HFFc6 (cell line): ENCODE measurements around the gene OR4N5. TPM values are rescaled to one million over a fixed set of nuclear protein-coding genes. Genes with fewer than 3 reads are reported as not detected.

Source experiments
- DNase-seq: peaks from one replicate; pipeline ENCODE4 v3.0.0-alpha.2; 2018
- H3K27ac Mint-ChIP-seq: 2 replicates; pipeline ENCODE4 v1.8.0; 2020; ENCODE audit warnings: mild to moderate bottlenecking, mixed read lengths
- H3K27me3 Mint-ChIP-seq: 2 replicates; pipeline ENCODE4 v1.8.0; 2021; ENCODE audit warnings: mild to moderate bottlenecking, moderate library complexity, mixed read lengths; ENCODE audit not compliant: insufficient read depth
- H3K36me3 Mint-ChIP-seq: 2 replicates; pipeline ENCODE4 v1.8.0; 2021; ENCODE audit warnings: low read depth, mixed read lengths
- H3K4me1 Mint-ChIP-seq: 2 replicates; pipeline ENCODE4 v1.8.0; 2020; ENCODE audit warnings: low read depth, mixed read lengths
- H3K4me3 Mint-ChIP-seq: 2 replicates; pipeline ENCODE4 v1.8.0; 2020; ENCODE audit warnings: mild to moderate bottlenecking, moderate library complexity, mixed read lengths
- H3K9me3 Mint-ChIP-seq: 2 replicates; pipeline ENCODE4 v1.8.0; 2020; ENCODE audit warnings: mild to moderate bottlenecking, mixed read lengths
- total RNA-seq, 6 experiments: library from RNA; stranded (reverse); fragmentation: NEBNext Ultra II Directional; extraction: Animal tissue kit (Norgen Biotek cat#: 25700); gene quantifications; 2 replicates in 1 of 6; 3 replicates in 5 of 6; pipeline ENCODE4 v1.2.3, GENCODE V29; 2021
- TF ChIP-seq, protein P1 (sequence below): fragments of 200-600 bp; sonication (generic); IDR thresholded peaks from 2 replicates; pipeline ENCODE4 v1.5.0; 2021; ENCODE audit warnings: antibody characterized with exemption, mild to moderate bottlenecking

OR4N5 gene
- total RNA-seq, 6 experiments from 2014 or later = not detected

DNA sequence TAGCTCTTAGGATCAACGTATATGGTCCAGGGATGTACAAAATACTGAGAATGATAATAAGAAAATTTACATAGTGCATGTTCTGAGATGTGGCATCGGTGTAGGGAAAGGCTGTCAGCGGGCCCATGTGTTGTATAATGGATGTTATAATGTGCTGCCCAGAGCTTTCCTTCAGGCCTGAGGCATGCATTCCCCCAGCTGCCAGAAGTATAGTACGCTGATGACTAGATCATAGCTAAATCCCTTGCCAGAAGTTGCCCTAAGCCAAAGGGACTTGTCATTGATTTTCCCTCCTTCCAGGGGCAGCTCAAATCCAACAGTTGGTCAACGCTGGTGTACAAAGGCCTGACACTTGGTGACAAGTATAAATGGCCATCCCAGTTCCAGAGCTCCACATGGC, 45.6 kb downstream of the OR4N5 start:
- Mint-ChIP-seq H3K4me1 (0 out of 2 replicates have a peak, but pooled peaks cover 6% of the 10 kb centered on the region), H3K27me3 (no peaks in the 10 kb centered on the region; the same call in 1 of the 2 replicates), H3K4me3 (no peak overlapping the region), H3K36me3 (0 out of 2 replicates have a peak, but pooled peaks cover 4% of the 10 kb centered on the region), H3K9me3 (peaks cover 45% of the 10 kb centered on the region), H3K27ac (no peak overlapping the region)
- TF ChIP-seq, protein P1, sequence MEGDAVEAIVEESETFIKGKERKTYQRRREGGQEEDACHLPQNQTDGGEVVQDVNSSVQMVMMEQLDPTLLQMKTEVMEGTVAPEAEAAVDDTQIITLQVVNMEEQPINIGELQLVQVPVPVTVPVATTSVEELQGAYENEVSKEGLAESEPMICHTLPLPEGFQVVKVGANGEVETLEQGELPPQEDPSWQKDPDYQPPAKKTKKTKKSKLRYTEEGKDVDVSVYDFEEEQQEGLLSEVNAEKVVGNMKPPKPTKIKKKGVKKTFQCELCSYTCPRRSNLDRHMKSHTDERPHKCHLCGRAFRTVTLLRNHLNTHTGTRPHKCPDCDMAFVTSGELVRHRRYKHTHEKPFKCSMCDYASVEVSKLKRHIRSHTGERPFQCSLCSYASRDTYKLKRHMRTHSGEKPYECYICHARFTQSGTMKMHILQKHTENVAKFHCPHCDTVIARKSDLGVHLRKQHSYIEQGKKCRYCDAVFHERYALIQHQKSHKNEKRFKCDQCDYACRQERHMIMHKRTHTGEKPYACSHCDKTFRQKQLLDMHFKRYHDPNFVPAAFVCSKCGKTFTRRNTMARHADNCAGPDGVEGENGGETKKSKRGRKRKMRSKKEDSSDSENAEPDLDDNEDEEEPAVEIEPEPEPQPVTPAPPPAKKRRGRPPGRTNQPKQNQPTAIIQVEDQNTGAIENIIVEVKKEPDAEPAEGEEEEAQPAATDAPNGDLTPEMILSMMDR = no peak
- no peak for DNase-seq

DNA sequence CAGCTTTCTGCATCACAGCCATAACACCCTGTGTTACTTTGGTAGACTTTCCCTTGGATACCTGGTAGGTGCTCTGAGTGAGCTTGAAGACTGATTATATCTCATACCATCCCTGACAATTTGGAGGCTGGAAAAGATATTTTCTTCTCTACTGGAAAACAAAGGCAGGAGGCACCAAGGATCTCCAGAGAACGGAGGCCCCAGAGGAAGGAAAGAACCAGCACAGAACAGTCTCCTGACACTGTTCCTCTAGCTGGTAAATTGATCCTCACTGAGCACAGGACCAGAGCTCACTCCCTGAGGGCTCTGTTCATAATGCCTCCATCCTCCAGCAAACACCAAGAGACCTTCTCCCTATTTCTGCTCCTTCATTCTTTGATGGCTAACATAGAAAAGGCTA, 52.0 kb downstream of the OR4N5 start, which contains the start of gene OR11G2:
Gene OR11G2 (plus strand): TSS at position 301 of the 400 bp plus-strand sequence. CDS start 6,542 bp downstream, outside the sequence.
- no peaks in the 10 kb centered on the region for H3K27me3 Mint-ChIP-seq
- TF ChIP-seq, protein P1 = no peak
- DNase-seq = no peak
- H3K36me3 Mint-ChIP-seq = no peaks in the 10 kb centered on the region
- H3K9me3 Mint-ChIP-seq = peaks cover 45% of the 10 kb centered on the region
- no peak within 1 kb of the TSS for H3K4me3 Mint-ChIP-seq
- H3K27ac Mint-ChIP-seq = no peak within 1 kb of the TSS
- H3K4me1 Mint-ChIP-seq = no peaks in the 10 kb centered on the region

DNA sequence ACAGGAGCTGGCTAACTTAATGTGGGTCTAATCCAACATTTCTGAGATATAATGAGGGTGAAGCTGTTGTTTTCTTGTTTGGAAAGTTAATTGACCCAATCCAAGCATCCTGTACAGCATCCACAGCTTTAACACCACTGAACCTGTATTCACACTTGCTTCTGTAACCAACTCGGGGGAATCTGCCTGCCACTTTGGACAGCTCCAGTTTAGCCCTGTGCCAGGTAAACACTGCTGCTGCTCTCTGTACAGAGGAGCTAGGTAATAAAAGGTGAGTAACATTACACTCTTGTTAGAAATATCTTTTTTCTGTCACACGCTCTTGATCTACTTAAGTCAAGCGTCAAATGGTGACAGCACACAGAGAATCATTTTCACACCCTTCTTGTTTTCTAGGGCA, 52.8 kb downstream of the OR4N5 start:
- no peak for DNase-seq
- TF ChIP-seq, protein P1 = no peak
- H3K4me3 Mint-ChIP-seq = no peak overlapping the region
- H3K4me1 Mint-ChIP-seq = no peaks in the 10 kb centered on the region
- no peaks in the 10 kb centered on the region for H3K36me3 Mint-ChIP-seq
- H3K27ac Mint-ChIP-seq = no peak overlapping the region
- no peaks in the 10 kb centered on the region for H3K27me3 Mint-ChIP-seq
- H3K9me3 Mint-ChIP-seq = peaks cover 37% of the 10 kb centered on the region

DNA sequence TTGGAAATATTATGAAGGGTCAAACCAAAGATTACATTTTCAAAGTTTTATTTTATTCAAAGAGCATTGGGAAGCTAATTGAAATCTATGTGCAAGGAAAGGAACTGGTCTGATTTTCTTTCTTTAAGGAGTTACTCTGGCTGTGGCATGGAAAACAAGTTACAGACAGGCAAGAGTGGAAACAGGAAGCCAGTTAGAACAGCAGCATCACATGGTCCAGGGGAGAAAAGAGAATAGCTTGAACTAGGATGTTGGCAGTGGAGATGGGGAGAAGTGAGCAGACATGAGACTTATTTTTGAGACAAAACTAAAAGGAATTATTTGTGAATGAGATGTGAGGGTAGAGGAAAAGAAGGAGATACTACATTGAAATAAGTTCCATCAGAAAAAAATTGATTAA, 55.5 kb downstream of the OR4N5 start:
- Mint-ChIP-seq H3K27me3 (no peaks in the 10 kb centered on the region), H3K9me3 (peaks cover 24% of the 10 kb centered on the region), H3K27ac (no peak overlapping the region), H3K4me3 (no peak overlapping the region), H3K4me1 (no peaks in the 10 kb centered on the region), H3K36me3 (no peaks in the 10 kb centered on the region)
- no peak for DNase-seq
- TF ChIP-seq, protein P1 = no peak

Other genes with a start within 250 kb of the OR4N5 start
- not detected for gene OR4K5, start 218.2 kb upstream of the OR4N5 start, total RNA-seq
- not detected for gene OR4K1, start 207.9 kb upstream of the OR4N5 start, total RNA-seq
- gene OR4K15, start 163.2 kb upstream of the OR4N5 start, total RNA-seq = not detected
- gene OR4Q2, start 136.7 kb upstream of the OR4N5 start, total RNA-seq = not detected
- gene OR4K14, start 119.5 kb upstream of the OR4N5 start, total RNA-seq = not detected
- gene OR4K13, start 102.8 kb upstream of the OR4N5 start, total RNA-seq = not detected
- gene OR4L1, start 78.8 kb upstream of the OR4N5 start, total RNA-seq = not detected
- gene OR4K17, start 28.1 kb upstream of the OR4N5 start, total RNA-seq = not detected
- gene OR11G2, start 52.1 kb downstream of the OR4N5 start, total RNA-seq = not detected
- not detected for gene OR11H6, start 84.9 kb downstream of the OR4N5 start, total RNA-seq
- gene OR11H7, start 90.2 kb downstream of the OR4N5 start, total RNA-seq = not detected
- not detected for gene OR11H4, start 100.5 kb downstream of the OR4N5 start, total RNA-seq
- gene TTC5, start 167.1 kb downstream of the OR4N5 start, total RNA-seq = 10 to 100 TPM; 21.3 to 27.1 (median 23.3) TPM
- gene CCNB1IP1, start 194.5 kb downstream of the OR4N5 start, total RNA-seq = 10 to 100 TPM; 17.6 to 24.0 (median 20.3) TPM
- gene PARP2, start 204.8 kb downstream of the OR4N5 start, total RNA-seq = 10 to 100 TPM; 15.7 to 22.9 (median 22.0) TPM